IMR-90 (cell line): ENCODE measurements around the gene KMT2C. TPM values are rescaled to one million over a fixed set of nuclear protein-coding genes. Genes with fewer than 3 reads are reported as not detected.

ENCODE experiments used
- ATAC-seq: fragments of 200-7000 bp; cut with Tn5 transposase; 2 replicates; pipeline ENCODE4 v1.9.1; 2020; ENCODE audit warnings: low read depth, mild to moderate bottlenecking, moderate library complexity
- BruUV-seq: library from RNA; stranded (reverse); fragments of 400-500 nt; replicated peaks from 2 replicates; lab custom pipeline; 2021; lab: Mats Ljungman, UMichigan
- CTCF ChIA-PET: fragments of 300-600 bp; formaldehyde crosslinking; extraction: SDS; loops from one replicate; lab custom pipeline; 2021; ENCODE audit warnings: antibody characterized with exemption; lab: Yijun Ruan, JAX
- POLR2A ChIA-PET: fragments of 300-600 bp; sonication (Branson Sonifier 250); formaldehyde crosslinking; loops from one replicate; lab custom pipeline; 2022; ENCODE audit warnings: antibody characterized with exemption; ENCODE audit not compliant: unreplicated experiment; lab: Charles Lee
- DNase-seq: peaks from one replicate; pipeline ENCODE4 v3.0.0; 2013
- H2AFZ ChIP-seq: replicated peaks from 2 replicates; pipeline ENCODE3; 2013; ENCODE audit warnings: low read length, mild to moderate bottlenecking; ENCODE audit not compliant: poor library complexity
- H2AK5ac ChIP-seq: 2 replicates; pipeline ENCODE4 v1.6.1; 2013; ENCODE audit warnings: low read depth, low read length, inconsistent platforms
- H2AK9ac ChIP-seq: replicated peaks from 2 replicates; pipeline ENCODE3; 2013; ENCODE audit warnings: mild to moderate bottlenecking, low read depth, low read length, moderate library complexity; ENCODE audit not compliant: poor library complexity
- H2BK120ac ChIP-seq: 2 replicates; pipeline ENCODE4 v1.6.1; 2013; ENCODE audit warnings: low read depth, low read length, inconsistent platforms
- H2BK15ac ChIP-seq: 3 replicates; pipeline ENCODE4 v1.6.1; 2013; ENCODE audit warnings: low read depth, low read length, inconsistent platforms
- H2BK20ac ChIP-seq: 2 replicates; pipeline ENCODE4 v1.6.1; 2013; ENCODE audit warnings: low read depth, mild to moderate bottlenecking, inconsistent platforms, low read length, moderate library complexity
- H2BK5ac ChIP-seq: 2 replicates; pipeline ENCODE4 v1.6.1; 2013; ENCODE audit warnings: mild to moderate bottlenecking, low read depth, low read length, inconsistent platforms; ENCODE audit not compliant: poor library complexity, severe bottlenecking
- H3K14ac ChIP-seq: replicated peaks from 2 replicates; pipeline ENCODE4 v1.6.1; 2013; ENCODE audit warnings: low read depth, low read length, inconsistent platforms
- H3K18ac ChIP-seq: 2 replicates; pipeline ENCODE4 v1.6.1; 2013; ENCODE audit warnings: low read depth, low read length, control low read depth
- H3K23ac ChIP-seq: 2 replicates; pipeline ENCODE4 v1.6.1; 2013; ENCODE audit warnings: low read depth, low read length, inconsistent platforms
- H3K27ac ChIP-seq: 2 replicates; pipeline ENCODE4 v1.5.1; 2013; ENCODE audit warnings: mild to moderate bottlenecking, control low read depth, low read length; ENCODE audit not compliant: insufficient read depth
- H3K27me3 ChIP-seq: 2 replicates; pipeline ENCODE4 v1.6.1; 2013; ENCODE audit warnings: low read length; ENCODE audit not compliant: control insufficient read depth, insufficient read depth
- H3K36me3 ChIP-seq: 2 replicates; pipeline ENCODE4 v1.6.1; 2013; ENCODE audit warnings: low read length, mixed read lengths; ENCODE audit not compliant: control insufficient read depth, insufficient read depth
- H3K4ac ChIP-seq: 2 replicates; pipeline ENCODE4 v1.6.1; 2013; ENCODE audit warnings: low read depth, low read length, inconsistent platforms
- H3K4me1 ChIP-seq: 2 replicates; pipeline ENCODE4 v1.6.1; 2013; ENCODE audit warnings: low read length, mixed read lengths; ENCODE audit not compliant: control insufficient read depth, insufficient read depth
- H3K4me2 ChIP-seq: 2 replicates; pipeline ENCODE4 v1.6.1; 2013; ENCODE audit warnings: low read depth, mild to moderate bottlenecking, control low read depth, low read length, moderate library complexity
- H3K4me3 ChIP-seq: 2 replicates; pipeline ENCODE4 v1.5.1; 2013; ENCODE audit warnings: low read depth, mild to moderate bottlenecking, control low read depth, low read length, moderate library complexity; ENCODE audit not compliant: insufficient read depth
- H3K56ac ChIP-seq: 2 replicates; pipeline ENCODE4 v1.6.1; 2013; ENCODE audit warnings: low read length, inconsistent platforms; ENCODE audit not compliant: insufficient read depth; ENCODE audit errors: extremely low read depth
- H3K79me1 ChIP-seq, 2 experiments: 2 replicates each; pipeline ENCODE4 v1.6.1; 2013; ENCODE audit warnings: low read length in 2 of 2, inconsistent platforms in 1 of 2, low read depth in 1 of 2
- H3K9ac ChIP-seq: 2 replicates; pipeline ENCODE4 v1.6.1; 2013; ENCODE audit warnings: low read depth, low read length, control low read depth
- H3K9me1 ChIP-seq: 2 replicates; pipeline ENCODE4 v1.6.1; 2013; ENCODE audit warnings: low read length, inconsistent platforms; ENCODE audit not compliant: insufficient read depth
- H3K9me3 ChIP-seq: 2 replicates; pipeline ENCODE4 v1.6.1; 2013; ENCODE audit warnings: low read length; ENCODE audit not compliant: control insufficient read depth, insufficient read depth
- H4K20me1 ChIP-seq: 2 replicates; pipeline ENCODE4 v1.6.1; 2013; ENCODE audit warnings: low read length, inconsistent platforms; ENCODE audit not compliant: insufficient read depth
- H4K5ac ChIP-seq: 2 replicates; pipeline ENCODE4 v1.6.1; 2013; ENCODE audit warnings: mild to moderate bottlenecking, low read depth, low read length, control low read depth
- H4K8ac ChIP-seq, 2 experiments: 2 replicates each; pipeline ENCODE4 v1.6.1; 2013; ENCODE audit warnings: low read depth in 2 of 2, low read length in 2 of 2, control low read depth in 1 of 2, inconsistent platforms in 1 of 2
- H4K91ac ChIP-seq: 2 replicates; pipeline ENCODE4 v1.6.1; 2013; ENCODE audit warnings: low read depth, low read length, inconsistent platforms; ENCODE audit not compliant: insufficient read depth
- CEBPB ChIP-seq: IDR thresholded peaks from 2 replicates; pipeline ENCODE4 v1.6.1; 2012; ENCODE audit warnings: low read depth, low read length, improper control_type of control experiment
- CHD1 ChIP-seq: IDR thresholded peaks from 2 replicates; pipeline ENCODE4 v1.6.1; 2012; ENCODE audit warnings: low read depth, low read length, improper control_type of control experiment
- MAFK ChIP-seq: IDR thresholded peaks from 2 replicates; pipeline ENCODE4 v1.6.1; 2012; ENCODE audit warnings: low read depth, low read length, improper control_type of control experiment
- MAZ ChIP-seq: IDR thresholded peaks from 2 replicates; pipeline ENCODE4 v1.6.1; 2012; ENCODE audit warnings: low read depth, mild to moderate bottlenecking, low read length, improper control_type of control experiment, moderate library complexity, borderline replicate concordance
- RAD21 ChIP-seq: IDR thresholded peaks from 2 replicates; pipeline ENCODE4 v1.6.1; 2012; ENCODE audit warnings: low read length, improper control_type of control experiment
- SMC3 ChIP-seq: fragments of 150-350 bp; IDR thresholded peaks from 2 replicates; pipeline ENCODE4 v1.6.1; 2016; ENCODE audit warnings: low read depth, mild to moderate bottlenecking, antibody characterized with exemption, low read length, moderate library complexity
- USF2 ChIP-seq: fragments of 150-350 bp; IDR thresholded peaks from 2 replicates; pipeline ENCODE4 v1.6.1; 2017; ENCODE audit warnings: mild to moderate bottlenecking, antibody characterized with exemption, low read length, low read depth
- dilution Hi-C: fragments of 300-500 bp; cut with HindIII; formaldehyde crosslinking; loops from one replicate; pipeline ENCODE4 v1.14.3; 2018; ENCODE audit warnings: low sequenced_read_pairs; ENCODE audit not compliant: unreplicated experiment
- in situ Hi-C: fragments of 300-500 bp; cut with MboI; formaldehyde crosslinking; loops from 3 replicates; pipeline ENCODE4 v1.14.3; 2019; ENCODE audit warnings: low sequenced_read_pairs, inconsistent platforms, mixed read lengths
- intact Hi-C: fragments of 100-400 bp; cut with micrococcal nuclease; formaldehyde crosslinking; loops from 2 replicates; pipeline ENCODE4 v1.10.0; 2022
- polyA plus RNA-seq, 3 experiments: library from polyadenylated mRNA; depleted of rRNA; stranded (reverse); fragments of >200 nt; gene quantifications; 2 replicates each; pipeline ENCODE4 v1.2.3, GENCODE V29; 2012; ENCODE audit warnings: low replicate concordance in 1 of 3
- total RNA-seq: library from RNA; depleted of rRNA; stranded (reverse); fragments of >200 nt; gene quantifications from 2 replicates; pipeline ENCODE4 v1.2.3, GENCODE V29; 2012

KMT2C gene
- total and polyA plus RNA-seq, 2 of the 4 experiments (the other 2 are of a cell fraction) = 8.0 to 23.3 TPM

GRCh38 chr7:152112829-152113228, 323.0 kb downstream of the KMT2C start:
- Histone ChIP-seq H3K23ac (no peak overlapping the region), H4K5ac (no peak overlapping the region), H2AFZ (no peak overlapping the region), H3K9me3 (no peaks in the 10 kb centered on the region), H3K14ac (no peak overlapping the region), H2BK5ac (no peak overlapping the region), H2AK5ac (no peak overlapping the region), H3K18ac (no peak overlapping the region), H3K27me3 (no peaks in the 10 kb centered on the region), H3K79me1 (no peaks in the 10 kb centered on the region), H3K9me1 (peaks cover 1% of the 10 kb centered on the region; the same call in 1 of the 2 replicates), H4K20me1 (no peaks in the 10 kb centered on the region), H3K56ac (no peak overlapping the region), H2AK9ac (no peak overlapping the region), H2BK15ac (no peak overlapping the region), H3K4ac (no peak overlapping the region), H4K8ac (no peak overlapping the region), H3K4me3 (no peak overlapping the region), H3K4me1 (no peaks in the 10 kb centered on the region), H3K9ac (no peak overlapping the region), H3K36me3 (peaks cover 16% of the 10 kb centered on the region), H3K4me2 (no peak overlapping the region), H2BK120ac (no peak overlapping the region), H4K91ac (no peak overlapping the region), H3K27ac (no peak overlapping the region), H2BK20ac (no peak overlapping the region)
- dilution Hi-C loops (no loop called here), intact Hi-C loops (no loop called here), in situ Hi-C loops (no loop called here)
- DNase-seq (no peak), ATAC-seq (no peak)
- no TSS peak for BruUV-seq
- TF ChIP-seq MAZ (no peak), MAFK (peak; percentile 79), CHD1 (no peak), RAD21 (no peak), USF2 (no peak), SMC3 (no peak), CEBPB (no peak)
- ChIA-PET CTCF (no interaction called here), POLR2A (no interaction called here)
